Limb (tissue), 2 donors: ENCODE measurements around the gene WDR27.
"Not testable (repeated sequence)": the region's sequence is repeated elsewhere in the genome, so short reads cannot be mapped to it uniquely, and the experiment has no call there.

Source experiments
- DNase-seq, 2 donors: peaks; one replicate each; pipeline ENCODE4 v3.0.0-alpha.2; 2016; ENCODE audit errors: extremely low spot score in 2 of 2

The WDR27 gene

GRCh38 chr6:169491482-169491881, 210.3 kb downstream of the WDR27 start:
- no peak for DNase-seq

DNA sequence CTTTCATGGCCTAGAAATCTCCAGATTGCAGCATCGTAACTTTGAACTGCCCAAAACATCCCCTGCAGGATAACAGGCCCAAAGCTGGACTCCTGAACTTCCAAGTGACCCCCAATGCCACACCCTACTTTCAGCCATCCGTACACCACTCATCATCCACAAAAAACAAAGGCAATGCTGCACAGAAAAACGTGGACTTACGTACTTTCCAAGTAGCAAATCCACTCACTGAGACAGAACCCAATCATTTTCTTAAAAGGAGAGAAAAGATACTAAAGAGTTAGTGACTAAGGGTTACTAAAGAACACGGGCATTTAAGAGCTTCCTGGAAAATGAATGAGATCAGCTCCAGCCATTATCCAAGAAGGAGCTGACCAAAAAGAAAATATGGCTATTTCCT, 211.0 kb downstream of the WDR27 start:
- DNase-seq: no peak

GRCh38 chr6:169490246-169490641, 211.6 kb downstream of the WDR27 start:
- DNase-seq: peak in 1 of 2 donors; percentile 38

- peak; percentile 36 to 79 for DNase-seq
These were observed 212.1 kb downstream of the WDR27 start for GRCh38 chr6:169489563-169490245.

DNA sequence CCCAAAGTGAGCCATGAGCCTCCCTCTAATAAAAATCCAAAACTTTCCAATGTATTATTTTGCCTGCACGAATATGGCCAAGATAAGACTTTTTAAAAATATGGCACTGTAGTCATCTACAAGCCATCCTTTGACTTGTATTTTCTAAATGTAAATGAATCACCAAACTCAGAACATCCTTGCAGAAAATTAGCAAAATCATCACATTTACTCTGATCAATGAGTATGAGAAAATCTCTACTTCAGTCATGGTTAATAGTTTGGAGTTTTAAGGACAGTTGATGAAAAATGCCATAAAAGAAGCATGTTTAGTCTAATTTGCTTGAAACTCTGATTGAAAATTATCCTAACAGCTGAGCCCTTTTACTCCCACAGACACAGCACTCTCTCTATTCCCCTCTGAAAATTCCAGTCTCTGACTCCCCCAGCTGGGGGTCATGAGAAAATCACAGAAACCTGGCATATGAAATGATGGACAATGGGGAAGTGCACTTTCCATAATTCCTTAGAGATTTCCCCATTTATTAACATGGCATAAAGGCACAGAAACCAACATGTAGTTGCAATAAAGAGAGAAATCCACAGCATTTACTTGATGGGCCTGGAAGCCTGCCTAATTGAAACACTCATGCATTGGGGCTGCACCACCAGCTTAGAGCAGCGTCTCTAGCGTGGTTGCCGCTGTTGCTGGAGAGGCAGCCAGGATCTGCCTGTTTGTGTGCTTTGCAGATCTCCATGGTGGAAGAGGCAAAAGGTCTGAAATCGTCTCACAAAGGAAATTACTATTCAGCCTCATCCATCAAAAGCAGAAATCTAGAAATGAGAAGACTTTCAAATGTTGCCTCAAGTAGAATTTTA, 214.0 kb downstream of the WDR27 start:
- DNase-seq: no peak

DNA sequence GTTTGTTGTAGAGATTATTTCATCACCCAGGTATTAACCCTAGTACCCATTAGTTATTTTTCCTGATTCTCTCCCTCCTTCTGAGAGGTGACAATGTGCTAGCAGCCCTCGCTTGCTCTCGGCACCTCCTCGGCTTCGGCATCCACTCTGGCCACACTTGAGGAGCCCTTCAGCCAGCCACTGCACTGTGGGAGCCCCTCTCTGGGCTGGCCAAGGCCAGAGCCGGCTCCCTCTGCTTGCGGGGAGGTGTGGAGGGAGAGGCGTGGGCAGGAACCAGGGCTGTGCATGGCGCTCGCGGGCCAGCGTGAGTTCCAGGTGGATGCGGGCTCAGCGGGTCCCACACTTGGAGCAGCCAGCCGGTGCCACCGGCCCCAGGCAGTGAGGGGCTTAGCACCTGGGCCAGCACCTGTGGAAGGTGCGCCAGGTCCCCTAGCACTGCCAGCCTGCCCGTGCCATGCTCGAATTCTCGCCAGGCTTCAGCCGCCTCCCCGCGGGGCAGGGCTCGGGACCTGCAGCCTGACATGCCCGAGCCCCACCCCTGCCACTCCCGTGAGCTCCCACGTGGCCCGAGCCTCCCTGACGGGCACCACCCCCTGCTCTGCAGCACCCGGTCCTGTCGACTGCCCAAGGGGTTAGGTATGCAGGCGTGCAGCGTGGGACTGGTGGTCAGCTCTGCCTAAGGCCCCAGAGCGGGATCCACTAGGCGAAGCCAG, 221.9 kb downstream of the WDR27 start:
- no peak for DNase-seq

- DNase-seq: no peak
These were observed 227.5 kb downstream of the WDR27 start for GRCh38 chr6:169474362-169474761.

DNA sequence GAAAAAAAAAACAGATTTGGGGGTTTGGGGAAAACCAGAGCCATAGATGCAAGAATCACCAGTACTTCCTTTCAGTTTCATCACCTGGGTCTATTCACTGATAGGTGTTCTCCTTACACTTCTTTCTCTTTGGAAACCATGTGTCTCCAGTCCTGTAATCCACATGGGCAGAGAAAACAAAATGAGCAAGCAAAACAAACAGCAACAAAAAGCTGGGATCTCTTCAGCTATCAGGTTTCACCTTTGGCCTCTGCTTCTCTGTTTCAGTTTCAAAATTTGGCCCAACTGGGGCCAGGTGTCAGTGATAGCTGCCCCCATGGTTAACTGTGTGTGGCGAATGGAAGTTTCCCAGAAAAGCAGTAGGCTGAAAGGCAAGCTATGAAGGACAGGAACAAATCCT, 228.2 kb downstream of the WDR27 start:
- DNase-seq: no peak

DNA sequence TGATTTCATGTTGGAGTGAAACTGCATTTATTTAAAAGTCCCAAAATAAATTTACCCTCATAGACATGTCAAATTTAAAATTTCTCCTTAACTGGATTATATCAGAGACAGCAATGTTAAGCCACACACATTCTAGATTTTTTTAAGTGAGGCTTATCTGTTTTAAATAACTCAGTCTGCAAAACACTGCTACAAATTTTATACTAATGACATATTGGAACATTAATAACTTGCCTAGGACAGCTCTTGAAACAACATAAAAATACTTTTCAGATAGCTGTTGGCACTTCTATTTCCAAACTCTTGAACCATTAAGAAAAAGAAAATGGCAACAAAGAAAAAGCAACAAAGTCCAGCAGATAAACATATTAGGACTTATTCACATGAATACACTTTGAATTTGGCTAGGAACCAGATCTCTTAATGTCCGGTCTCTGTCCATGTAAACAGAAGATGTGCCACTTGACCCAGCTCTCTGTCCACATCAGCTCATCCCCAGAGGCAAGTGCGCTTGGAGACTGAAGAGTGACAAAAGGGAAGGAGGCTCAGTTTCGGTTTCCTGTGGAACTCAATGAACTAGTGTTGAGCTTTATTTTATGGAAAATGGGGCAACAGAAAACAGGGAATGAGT, 228.9 kb downstream of the WDR27 start:
- DNase-seq: no peak

GRCh38 chr6:169470790-169471189, 231.0 kb downstream of the WDR27 start:
- no peak for DNase-seq

GRCh38 chr6:169469028-169469427, 232.8 kb downstream of the WDR27 start:
- DNase-seq: no peak

GRCh38 chr6:169467755-169468154, 234.1 kb downstream of the WDR27 start:
- not testable (repeated sequence) for DNase-seq

DNA sequence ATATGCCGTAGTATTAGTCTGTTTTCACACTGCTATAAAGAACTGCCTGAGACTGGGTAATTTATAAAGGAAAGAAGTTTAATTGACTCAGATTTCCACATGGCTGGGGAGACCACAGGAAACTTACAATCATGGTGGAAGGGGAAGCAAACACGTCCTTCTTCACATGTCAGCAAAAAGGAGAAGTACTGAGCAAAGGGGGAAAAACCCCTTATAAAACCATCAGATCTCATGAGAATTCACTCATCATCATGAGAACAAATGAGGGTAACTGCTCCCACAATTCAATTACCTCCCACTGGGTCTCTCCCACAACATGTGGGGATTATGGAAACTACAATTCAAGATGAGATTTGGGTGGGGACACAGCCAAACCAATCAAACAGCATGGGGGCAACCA, 235.6 kb downstream of the WDR27 start:
- DNase-seq: not testable (repeated sequence)

DNA sequence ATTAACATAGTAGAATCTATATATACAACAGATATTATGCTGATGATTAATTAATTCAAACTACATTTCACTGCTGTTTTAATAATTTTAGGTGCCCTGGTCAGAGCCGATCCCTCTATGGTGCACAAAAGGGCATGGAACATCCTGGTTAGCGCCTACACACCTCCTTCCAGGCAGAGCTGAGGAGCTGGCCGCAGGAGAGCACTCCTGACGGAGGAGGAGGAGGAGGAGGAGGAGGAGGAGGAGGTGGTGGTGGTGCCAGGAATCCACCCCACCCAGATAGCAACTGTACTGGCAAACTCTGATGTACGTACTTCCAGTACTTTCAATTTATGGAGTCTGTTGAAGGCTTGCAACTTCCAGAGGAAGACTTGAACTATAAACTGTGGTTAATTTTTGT, 244.1 kb downstream of the WDR27 start:
- no peak for DNase-seq

DNA sequence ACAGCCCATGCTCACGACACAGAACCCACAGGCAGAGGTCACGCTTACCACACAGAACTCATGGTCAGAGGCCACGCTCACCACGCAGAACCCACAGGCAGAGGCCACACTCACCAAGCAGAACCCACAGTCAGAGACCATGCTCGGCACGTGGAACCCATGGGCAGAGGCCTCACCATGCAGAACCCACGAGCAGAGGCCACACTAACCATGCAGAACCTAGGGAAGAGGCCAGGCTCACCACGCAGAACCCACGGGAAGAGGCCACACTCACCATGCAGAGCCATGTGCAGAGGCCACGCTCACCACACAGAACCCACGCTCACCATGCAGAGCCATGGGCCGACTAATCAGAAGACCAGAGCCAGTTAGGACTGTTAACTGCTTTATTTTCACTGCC, 245.0 kb downstream of the WDR27 start:
- DNase-seq: no peak

DNA sequence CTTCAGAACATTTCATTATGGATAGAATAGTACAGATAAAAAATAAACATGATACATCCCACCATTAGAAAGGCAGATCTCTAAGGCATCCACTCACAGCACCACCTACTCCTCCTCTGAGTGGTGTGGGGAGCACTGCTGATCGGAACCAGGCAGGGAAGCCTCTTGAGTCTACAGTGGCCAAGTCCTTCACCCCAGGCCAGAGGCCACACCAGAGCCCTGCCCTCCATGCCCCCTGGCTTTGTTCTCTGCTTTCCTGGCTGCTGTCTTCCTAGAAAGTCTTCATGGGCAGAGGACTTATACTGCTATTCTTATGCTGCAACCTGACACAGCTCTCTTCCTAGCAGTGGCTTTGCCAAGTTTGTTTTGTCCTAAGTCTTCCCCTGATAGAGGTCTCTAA, 246.4 kb downstream of the WDR27 start:
- DNase-seq: no peak

DNA sequence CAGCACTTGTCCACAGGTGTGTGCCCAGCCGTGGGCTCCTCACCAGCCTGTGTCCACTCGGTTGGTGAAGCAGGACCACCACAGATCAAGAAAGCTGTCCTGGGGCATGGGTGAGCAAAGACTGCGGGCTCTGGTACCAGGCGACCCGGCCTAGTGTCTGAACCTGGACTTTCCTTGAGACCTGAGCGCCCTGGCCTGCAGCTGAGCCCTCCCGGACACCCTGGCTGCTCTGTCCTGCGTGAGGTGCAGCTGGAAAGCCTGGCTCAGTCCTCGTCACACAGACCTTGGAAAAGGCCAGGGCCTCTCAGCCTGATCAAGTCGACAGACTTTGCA, 247.0 kb downstream of the WDR27 start:
- DNase-seq: no peak

- DNase-seq: no peak
These were observed 247.5 kb downstream of the WDR27 start for GRCh38 chr6:169454204-169454871.

DNA sequence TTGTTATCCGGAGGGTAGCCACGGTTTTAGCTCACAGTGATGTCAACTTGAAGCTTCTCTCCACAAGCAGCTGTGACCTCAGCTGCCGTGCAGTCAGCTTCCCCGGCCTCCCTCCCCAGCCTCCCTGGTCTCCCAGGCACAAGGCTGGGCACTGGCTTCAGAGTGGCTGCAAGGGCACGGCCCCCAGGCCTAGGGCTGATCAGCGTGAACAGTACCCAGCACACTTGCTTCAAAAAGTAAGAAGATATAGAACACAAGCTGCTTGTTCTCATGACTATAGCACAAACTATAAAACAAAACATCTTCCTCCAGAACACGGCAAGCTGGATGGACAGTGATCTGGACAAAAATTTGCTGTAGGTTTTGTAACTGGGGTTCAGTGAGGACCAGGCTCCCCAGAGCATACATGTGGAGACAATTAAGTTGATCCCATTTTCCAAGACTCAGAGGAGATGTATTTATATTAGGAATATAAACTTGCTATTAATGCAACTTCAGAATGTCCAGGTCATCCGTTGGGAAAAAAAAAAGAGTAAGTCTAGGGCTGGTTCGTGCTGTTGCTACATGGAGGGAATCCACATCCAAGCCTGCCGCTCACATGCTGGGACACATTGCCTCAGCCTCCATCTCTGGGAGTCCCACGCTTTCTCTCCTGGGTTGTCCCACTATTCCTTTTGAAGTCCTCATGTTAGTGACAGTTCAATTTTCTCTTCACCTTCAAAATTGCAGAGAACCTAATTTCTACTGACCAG, 248.8 kb downstream of the WDR27 start:
- DNase-seq: no peak

GRCh38 chr6:169452117-169452868, 249.5 kb downstream of the WDR27 start:
- peak in 1 of 2 donors; percentile 51 for DNase-seq
